Thyroid gland (tissue), 4 donors: ENCODE data around the gene APRT.
A peak's percentile ranks its signal among the peaks of the same experiment; 100 is the strongest.

Experiments used
- POLR2A ChIP-seq, 2 donors: fragments of 450-650 bp; IDR thresholded peaks; one replicate each; pipeline ENCODE4 v1.6.1; 2017; ENCODE audit warnings: antibody characterized with exemption in 2 of 2, mild to moderate bottlenecking in 2 of 2, moderate library complexity in 1 of 2
- TF ChIP-seq, protein P1 (sequence below), 6 experiments: fragments of 200-600 bp in 3 of 6; fragments of 450-650 bp in 3 of 6; sonication (generic) in 3 of 6; IDR thresholded peaks; one replicate each; pipeline ENCODE4 v1.5.1; 2016 to 2019; ENCODE audit warnings: antibody characterized with exemption in 6 of 6, mild to moderate bottlenecking in 2 of 6, inconsistent platforms in 1 of 6, moderate library complexity in 1 of 6

DNA sequence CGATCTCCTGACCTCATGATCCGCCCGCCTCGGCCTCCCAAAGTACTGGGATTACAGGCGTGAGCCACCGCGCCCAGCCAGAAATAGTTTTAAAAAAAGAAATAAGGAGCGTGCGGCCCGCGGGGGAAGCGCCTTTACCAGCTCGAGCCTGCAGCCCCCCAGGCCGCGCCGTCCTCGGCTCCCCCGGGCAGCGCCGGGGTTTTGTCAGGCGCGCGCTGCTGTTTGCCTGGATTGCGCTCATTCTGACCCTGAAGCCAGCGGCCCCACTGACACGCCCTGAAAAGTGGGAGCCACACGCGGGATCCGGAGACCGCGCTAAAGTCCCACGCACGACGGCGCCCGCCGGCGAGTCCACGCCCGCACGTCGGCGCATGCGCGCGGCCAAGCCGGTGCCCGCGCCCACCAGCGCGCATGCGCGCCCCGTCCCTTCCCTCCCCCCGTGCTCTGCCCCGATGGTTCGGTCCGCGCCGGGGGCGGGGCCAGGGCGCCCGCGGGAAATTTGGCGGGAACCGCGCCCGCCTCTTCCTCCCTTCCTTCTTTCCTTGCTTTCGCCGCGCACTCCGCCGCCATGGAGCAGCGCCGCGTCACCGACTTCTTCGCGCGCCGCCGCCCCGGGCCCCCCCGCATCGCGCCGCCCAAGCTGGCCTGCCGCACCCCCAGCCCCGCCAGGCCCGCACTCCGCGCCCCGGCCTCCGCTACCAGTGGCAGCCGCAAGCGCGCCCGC is 8.3 kb downstream of the APRT start, which contains the start of gene CDT1:
- TF ChIP-seq, protein P1, sequence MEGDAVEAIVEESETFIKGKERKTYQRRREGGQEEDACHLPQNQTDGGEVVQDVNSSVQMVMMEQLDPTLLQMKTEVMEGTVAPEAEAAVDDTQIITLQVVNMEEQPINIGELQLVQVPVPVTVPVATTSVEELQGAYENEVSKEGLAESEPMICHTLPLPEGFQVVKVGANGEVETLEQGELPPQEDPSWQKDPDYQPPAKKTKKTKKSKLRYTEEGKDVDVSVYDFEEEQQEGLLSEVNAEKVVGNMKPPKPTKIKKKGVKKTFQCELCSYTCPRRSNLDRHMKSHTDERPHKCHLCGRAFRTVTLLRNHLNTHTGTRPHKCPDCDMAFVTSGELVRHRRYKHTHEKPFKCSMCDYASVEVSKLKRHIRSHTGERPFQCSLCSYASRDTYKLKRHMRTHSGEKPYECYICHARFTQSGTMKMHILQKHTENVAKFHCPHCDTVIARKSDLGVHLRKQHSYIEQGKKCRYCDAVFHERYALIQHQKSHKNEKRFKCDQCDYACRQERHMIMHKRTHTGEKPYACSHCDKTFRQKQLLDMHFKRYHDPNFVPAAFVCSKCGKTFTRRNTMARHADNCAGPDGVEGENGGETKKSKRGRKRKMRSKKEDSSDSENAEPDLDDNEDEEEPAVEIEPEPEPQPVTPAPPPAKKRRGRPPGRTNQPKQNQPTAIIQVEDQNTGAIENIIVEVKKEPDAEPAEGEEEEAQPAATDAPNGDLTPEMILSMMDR (IDR thresholded peaks at IDR 0.05) = no peak
- peak; percentile 42 to 80 for TF ChIP-seq POLR2A (IDR thresholded peaks at IDR 0.05)
